CD4-positive, alpha-beta T cell treated with Interleukin-21 for 1 hour (primary cell): ENCODE measurements around the gene TBC1D23.

Source experiments
- DNase-seq: peaks from one replicate; pipeline ENCODE4 v3.0.0-alpha.2; 2020

Gene TBC1D23

GRCh38 chr3:100354850-100355249, 94.1 kb downstream of the TBC1D23 start:
- no peak for DNase-seq

GRCh38 chr3:100358413-100358812, 97.6 kb downstream of the TBC1D23 start:
- no peak for DNase-seq

DNA sequence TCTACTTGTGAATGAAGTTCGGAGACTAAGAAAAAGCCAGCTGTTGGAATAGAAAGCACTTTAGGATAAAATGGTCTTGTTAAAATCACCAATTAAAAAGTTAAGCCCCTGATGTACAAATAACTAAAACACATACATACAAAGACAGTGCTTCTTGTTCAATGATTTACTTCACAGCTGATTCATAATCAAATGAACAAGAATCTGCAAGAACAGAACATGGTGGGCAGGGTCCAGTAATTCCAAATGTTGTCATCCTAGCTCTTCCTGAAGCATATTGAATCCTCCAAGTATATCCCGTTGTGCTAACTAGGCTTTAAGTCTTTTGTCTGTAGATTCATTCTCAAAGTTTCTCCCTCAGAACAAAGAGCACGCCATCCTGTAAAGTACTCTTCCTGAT, 98.2 kb downstream of the TBC1D23 start:
- DNase-seq = no peak

- DNase-seq = no peak
Measured at GRCh38 chr3:100360757-100361496, 100.1 kb downstream of the TBC1D23 start.

GRCh38 chr3:100361897-100362296, 101.1 kb downstream of the TBC1D23 start:
- no peak for DNase-seq

GRCh38 chr3:100364421-100364820, 103.6 kb downstream of the TBC1D23 start:
- no peak for DNase-seq

DNA sequence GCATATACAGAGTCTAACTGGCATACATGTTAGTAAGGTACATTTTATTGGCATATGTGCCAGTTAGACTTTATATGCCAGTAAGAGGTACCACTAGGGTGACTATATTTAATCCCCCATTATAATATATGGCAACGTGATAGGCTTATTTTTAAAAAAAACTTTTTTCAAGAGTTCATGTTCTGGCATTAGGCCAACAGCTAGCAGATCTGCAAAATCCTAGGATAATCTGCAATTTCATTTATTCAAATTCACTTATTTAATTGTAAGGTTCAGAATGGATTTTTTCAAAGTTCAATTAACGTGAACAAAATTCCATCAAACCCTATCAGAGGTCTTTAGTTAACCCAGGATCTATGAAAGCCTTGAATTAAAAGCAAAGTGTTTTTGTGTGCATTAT, 105.6 kb downstream of the TBC1D23 start:
- no peak for DNase-seq

GRCh38 chr3:100368441-100368840, 107.6 kb downstream of the TBC1D23 start:
- no peak for DNase-seq

DNA sequence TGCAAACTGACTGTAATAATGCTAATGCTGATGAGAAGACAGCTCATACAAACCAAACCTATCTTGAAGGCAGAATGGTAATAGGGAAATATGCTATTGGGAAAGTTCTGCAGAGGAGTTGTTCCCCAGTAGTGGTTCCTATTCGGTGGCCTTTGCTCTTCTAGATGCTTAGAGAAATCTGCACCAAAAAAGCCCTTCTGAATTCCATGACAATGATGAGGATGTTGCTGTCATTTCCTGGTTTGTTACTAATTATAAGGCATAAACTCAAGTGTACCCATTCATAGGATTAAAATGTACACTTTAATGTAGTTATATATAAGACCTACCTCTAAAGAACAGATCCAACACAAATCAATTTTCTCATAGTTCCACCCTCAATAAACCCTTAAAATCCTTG, 110.0 kb downstream of the TBC1D23 start:
- no peak for DNase-seq

DNA sequence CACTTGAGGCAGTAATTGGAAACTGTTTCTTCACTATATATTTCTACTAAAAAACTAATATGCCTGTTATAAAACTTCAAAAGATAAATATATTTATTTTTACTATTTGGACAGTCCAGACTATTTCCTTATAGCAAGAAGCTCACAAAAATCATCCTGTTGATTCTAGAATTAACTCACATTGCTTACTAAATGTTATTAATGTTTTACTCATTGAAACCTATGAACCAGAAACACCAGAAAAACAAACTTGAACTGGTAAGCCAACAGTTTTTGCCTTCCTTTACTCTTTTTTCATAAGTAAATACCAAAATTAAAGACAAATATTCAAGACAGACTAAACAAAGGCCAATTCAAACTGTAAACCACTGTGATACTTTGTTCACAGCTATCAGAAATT, 113.7 kb downstream of the TBC1D23 start:
- no peak for DNase-seq
